ENCODE data around the gene GPX5.
"Not testable (repeated sequence)": the region's sequence is repeated elsewhere in the genome, so short reads cannot be mapped to it uniquely, and the experiment has no call there.

GPX5 gene, protein sequence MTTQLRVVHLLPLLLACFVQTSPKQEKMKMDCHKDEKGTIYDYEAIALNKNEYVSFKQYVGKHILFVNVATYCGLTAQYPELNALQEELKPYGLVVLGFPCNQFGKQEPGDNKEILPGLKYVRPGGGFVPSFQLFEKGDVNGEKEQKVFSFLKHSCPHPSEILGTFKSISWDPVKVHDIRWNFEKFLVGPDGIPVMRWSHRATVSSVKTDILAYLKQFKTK

DNA sequence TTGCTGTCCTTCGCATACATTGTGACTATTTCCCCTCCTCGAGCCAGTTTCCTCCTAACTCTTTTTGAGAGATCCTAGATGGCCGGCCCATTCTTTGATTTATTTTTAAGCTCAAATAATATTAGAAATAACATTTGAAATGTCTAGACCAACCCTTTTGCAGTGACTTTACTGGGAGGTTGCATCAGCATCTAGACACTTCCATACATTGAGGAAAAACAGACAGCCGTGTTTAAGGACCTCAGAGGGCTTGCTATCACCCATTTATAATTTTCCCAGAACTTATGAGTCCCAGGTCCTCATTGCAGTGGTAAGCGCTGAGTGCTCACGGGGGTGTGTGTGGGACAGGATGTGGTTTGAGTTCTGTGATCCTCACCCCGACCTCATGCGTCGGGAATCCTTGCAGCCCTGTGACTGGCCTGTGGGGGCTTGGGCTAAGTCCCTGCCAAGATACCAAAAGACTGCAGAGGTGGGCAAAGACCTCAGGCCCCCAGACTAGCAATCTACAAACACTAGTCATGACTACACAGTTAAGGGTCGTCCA, at the start of gene GPX5:
Gene GPX5, plus strand, starts transcription at position 386 of the 544 bp plus-strand sequence. Its CDS starts 133 bp downstream, at position 519.
- no peak for DNase-seq (ENCODE audit: low spot score)

DNA sequence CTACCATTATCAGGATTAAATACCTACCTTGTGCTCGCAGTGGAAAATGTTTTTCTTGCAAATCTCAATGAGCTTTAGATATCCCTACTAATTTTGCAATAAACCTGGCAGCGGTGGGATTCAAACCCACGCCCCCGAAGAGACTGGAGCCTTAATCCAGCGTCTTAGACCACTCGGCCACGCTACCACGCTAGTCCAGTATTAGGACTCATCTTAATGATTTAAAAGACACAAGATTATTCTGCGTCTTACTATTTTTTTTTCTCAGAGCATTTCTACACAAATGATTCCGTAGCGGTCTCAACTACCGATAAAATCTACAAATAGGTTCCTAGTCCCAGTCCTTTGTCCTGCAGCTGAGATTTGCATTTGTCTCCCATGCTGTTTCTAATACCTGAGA, 47.2 kb upstream of the GPX5 start:
- DNase-seq (ENCODE audit: low spot score) = no peak

GRCh38 chr6:28480253-28480932, 45.3 kb upstream of the GPX5 start:
- no peak for DNase-seq (ENCODE audit: low spot score)

- DNase-seq (ENCODE audit: low spot score) = no peak
Measured at GRCh38 chr6:28485482-28485881, 40.2 kb upstream of the GPX5 start.

GRCh38 chr6:28486533-28486932, 39.1 kb upstream of the GPX5 start:
- DNase-seq (ENCODE audit: low spot score) = no peak

GRCh38 chr6:28486988-28487742, 38.5 kb upstream of the GPX5 start:
- DNase-seq (ENCODE audit: low spot score) = no peak

- DNase-seq (ENCODE audit: low spot score) = no peak
Measured at GRCh38 chr6:28488916-28489365, 36.7 kb upstream of the GPX5 start.

DNA sequence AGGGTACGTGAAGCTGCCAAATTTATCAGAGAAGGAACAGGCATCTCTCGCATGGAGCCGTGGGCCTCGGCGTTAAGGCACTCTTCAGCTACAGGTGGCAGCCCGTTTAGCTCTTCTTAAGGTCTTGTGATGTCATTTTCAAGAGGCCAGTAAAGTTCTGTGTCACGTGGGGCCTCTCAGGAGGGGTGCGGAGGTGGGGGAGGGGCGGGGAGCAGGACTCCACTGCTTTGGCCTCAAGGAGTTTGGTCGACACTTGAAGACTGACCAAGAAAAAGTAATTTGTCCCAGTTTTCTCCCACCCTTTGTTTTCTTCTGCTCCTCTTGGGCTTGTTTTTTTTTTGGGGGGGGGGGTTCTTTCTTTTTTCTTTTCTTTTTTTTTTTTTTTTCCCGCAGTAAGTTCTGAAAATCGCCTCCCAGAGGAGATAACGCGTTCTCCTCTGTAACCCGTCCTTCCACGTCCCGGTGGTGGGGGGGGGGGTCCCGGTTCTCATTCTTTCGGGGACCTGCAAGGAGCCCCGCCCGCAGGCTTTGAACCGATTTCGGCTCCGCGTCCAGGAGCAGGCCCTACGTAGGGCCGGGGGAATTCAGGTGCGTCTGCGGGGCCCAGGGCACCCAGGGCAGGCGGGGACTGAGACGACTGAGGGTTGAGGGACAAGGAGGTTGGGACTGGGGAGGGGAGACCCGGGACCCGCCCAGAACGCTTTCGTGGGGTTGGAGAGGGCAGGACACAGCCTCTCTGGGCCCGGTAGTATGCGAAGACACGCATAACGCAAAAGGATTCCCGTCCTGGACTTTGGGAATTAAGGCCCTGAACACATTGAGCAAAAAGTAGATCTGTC, 36.1 kb upstream of the GPX5 start:
- DNase-seq (ENCODE audit: low spot score) = peak; percentile 83

- DNase-seq (ENCODE audit: low spot score) = no peak
Measured at GRCh38 chr6:28490205-28490890, 35.3 kb upstream of the GPX5 start.

GRCh38 chr6:28491984-28492317, 33.7 kb upstream of the GPX5 start:
- no peak for DNase-seq (ENCODE audit: low spot score)

GRCh38 chr6:28496099-28496779, 29.4 kb upstream of the GPX5 start:
- DNase-seq (ENCODE audit: low spot score) = no peak

DNA sequence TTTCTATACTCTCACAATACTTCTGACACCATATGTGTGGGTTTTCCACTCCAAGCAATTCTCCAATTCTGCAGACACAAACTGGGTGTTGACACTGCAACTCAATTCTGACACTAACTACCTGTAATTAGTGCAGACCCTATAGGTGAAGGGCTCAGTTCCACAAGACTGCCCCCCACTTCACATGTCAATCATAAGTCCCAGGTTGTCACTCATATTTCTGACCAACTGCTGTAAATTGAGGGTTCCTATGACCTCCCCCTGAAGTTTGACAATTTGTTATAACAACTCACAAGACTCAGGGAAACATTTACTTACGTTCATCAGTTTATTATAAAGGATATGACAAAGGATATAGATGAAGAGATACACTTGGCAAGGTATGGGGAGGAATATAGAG, 28.4 kb upstream of the GPX5 start:
- no peak for DNase-seq (ENCODE audit: low spot score)

DNA sequence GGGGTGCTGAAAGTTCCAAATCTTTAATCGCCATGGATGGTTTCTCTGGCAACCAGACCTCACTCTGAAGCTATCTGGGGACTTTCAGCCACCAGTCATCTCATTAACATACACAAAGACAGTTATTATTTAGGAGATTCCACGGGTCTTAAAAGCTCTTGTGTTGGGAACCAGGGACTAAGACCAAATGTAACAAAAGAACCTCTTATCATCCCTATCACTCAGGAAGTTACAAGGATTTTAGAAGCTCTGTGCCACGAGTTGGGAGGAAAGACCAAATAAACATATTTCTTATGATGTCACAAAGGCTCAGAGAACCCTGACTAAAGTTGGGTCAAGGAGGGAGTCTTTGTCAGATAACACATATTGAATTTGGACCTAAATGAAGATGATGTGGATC, 27.8 kb upstream of the GPX5 start:
- DNase-seq (ENCODE audit: low spot score) = no peak

GRCh38 chr6:28501259-28501658, 24.4 kb upstream of the GPX5 start:
- DNase-seq (ENCODE audit: low spot score) = no peak

DNA sequence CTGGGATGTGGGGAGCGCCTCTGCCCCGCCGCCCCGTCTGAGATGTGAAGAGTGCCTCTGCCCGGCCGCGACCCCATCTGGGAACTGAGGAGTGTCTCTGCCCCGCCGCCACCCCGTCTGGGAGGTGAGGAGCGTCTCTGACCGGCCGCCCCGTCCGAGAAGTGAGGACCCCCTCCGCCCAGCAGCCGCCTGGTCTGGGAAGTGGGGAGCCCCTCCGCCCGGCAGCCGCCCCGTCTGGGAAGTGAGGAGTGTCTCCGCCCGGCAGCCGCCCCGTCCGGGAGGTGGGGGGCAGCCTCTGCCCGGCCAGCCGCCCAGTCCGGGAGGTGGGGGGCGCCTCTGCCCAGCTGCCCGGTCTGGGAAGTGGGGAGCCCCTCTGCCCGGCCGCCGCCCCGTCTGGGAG, 23.5 kb upstream of the GPX5 start:
- DNase-seq (ENCODE audit: low spot score) = not testable (repeated sequence)

- not testable (repeated sequence) for DNase-seq (ENCODE audit: low spot score)
Measured at GRCh38 chr6:28502709-28503305, 22.9 kb upstream of the GPX5 start.

DNA sequence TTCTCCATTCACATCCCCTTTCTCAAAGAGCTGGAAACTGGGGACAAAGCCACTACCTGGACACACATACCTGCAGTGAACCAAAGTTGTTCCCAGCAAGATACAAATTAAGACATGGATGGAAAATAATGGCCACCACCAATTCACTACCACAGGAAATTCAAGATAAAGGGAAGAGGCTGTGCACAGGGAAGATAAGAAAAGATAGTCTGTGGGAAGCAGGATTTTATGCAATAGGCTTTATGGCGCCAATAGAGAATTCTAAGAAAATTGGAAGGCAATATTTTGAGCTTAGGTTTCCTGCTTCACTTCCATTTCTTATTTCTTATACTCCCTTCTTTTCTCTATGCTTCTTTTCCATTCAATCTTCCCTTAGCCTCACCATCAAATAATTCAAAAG, 19.9 kb upstream of the GPX5 start:
- no peak for DNase-seq (ENCODE audit: low spot score)

- no peak for DNase-seq (ENCODE audit: low spot score)
Measured at GRCh38 chr6:28506807-28507475, 18.7 kb upstream of the GPX5 start.

- DNase-seq (ENCODE audit: low spot score) = no peak
Measured at GRCh38 chr6:28511628-28512300, 13.9 kb upstream of the GPX5 start.

Measured in ecto neural progenitor cell (in vitro differentiated cells).